HG03460 (cell line): ENCODE measurements around the gene FAM81A.

Experiments
- ATAC-seq: cut with Tn5 transposase; IDR thresholded peaks from one replicate; pipeline ENCODE4 v1.9.1; 2021; ENCODE audit not compliant: unreplicated experiment

FAM81A gene

DNA sequence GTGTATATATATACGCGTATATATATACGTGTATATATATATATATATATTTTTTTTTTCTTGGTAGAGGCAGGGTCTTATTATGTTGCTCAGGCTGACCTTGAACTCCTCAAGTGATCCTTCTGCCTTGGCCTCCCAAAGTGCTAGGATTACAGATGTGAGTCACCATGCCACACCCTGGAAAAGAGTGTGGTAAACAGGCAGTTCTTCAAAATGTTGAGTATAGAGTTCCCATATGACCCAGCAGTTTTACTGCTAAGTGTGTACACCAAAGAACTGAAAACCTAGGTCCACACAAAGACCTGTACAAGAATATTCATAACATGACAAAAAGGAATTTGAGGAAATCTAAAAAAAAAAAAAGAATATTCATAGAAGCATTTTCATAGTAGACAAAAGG lies 101.8 kb downstream of the FAM81A start:
- ATAC-seq, result no peak

DNA sequence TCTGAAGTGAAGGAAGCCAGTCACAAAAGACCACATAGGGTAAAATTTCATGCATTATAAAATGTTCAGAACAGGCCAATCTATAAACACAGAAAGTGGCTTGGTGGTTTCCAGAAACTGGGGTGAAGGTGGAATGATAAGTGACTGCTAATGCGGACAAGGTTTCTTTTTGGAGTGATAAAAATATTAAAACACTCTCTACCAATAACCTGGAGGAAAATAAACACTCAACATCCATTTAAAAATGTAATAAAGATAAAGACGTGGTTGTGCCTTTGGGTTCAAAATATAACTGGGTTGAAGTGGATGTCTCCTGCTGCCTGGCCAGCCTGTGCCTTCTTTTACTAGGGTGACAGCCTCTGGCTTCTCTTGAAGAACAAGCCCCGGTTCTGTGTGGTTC lies 102.7 kb downstream of the FAM81A start:
- no peak for ATAC-seq

DNA sequence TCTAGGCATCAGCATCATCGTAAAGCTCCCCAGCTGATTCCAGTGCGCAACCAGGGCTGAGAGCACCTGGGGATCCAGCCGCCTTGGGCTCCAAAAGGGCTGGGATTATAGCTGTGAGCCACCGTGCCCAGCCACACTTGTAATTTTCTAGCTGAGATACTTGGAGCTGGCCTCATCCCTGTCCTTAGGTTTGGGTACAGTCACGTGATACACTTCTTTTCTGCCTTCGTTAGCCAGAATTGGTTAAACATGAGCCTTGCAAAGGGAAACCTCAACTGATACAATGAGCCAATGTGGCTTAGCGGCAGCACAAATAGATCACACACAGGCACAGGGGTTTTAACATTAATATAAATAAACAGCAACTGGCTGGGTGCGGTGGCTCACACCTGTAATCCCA lies 103.8 kb downstream of the FAM81A start:
- ATAC-seq, result no peak

DNA sequence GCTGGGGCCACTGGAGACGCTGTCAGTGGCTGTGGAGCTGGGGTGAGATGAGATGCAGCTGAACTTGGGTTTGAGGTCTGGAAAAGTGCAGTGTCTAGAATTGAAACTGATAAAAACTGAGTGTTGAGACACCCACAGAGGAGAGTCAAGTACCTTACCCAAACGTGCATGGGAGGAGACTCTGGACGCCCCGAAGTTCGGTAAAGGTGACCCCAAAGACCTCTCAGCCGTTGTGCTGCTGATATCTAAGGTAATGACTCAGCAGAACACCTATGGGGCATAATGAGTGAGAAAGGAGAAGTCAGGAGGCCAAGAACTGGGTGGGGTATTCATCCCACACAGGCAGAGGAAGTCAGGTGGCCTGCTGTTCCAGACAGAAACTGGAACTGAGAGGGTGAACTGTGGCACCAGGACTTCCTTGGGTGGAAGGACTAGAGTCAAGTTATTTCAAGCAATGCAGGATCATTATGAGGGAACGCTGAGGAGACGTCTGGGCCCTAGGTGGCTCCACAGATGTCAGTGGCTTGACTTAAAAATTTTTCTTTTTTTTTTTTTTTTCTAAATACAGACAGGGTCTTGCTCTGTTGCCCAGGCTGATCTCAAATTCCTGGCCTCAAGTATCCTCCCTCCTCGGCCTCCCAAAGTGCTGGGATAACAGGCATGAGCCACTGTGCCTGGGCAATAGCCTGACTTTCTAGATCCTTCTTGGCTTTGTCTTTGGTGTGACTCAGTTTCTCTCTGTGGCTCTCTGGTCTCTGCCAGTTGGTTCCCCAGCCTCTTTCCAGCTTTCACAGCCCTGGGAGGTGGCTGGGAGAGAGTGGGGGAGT lies 105.9 kb downstream of the FAM81A start:
- ATAC-seq, result peak; percentile 80

DNA sequence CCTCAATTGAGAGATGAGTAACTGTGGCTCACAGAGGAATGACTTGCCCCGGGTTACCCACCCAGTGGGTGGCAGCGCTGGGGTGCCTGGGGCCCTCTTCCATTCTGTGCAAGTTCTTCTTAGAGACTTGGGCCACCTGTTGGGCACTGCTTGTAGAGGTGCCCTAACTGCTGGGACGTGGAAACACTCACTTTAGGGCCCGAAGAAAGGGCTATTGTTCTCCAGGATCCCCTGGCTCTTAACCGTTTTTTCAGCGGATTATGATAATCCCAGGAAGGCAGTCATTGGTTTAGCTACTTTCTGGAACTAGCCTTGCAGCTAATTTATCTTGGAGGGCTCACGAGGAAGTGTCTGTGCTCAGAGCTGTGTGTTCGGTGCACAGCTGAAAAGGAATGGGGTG lies 107.6 kb downstream of the FAM81A start:
- no peak for ATAC-seq

GRCh38 chr15:59548501-59549226 lies 110.7 kb downstream of the FAM81A start:
- no peak for ATAC-seq

DNA sequence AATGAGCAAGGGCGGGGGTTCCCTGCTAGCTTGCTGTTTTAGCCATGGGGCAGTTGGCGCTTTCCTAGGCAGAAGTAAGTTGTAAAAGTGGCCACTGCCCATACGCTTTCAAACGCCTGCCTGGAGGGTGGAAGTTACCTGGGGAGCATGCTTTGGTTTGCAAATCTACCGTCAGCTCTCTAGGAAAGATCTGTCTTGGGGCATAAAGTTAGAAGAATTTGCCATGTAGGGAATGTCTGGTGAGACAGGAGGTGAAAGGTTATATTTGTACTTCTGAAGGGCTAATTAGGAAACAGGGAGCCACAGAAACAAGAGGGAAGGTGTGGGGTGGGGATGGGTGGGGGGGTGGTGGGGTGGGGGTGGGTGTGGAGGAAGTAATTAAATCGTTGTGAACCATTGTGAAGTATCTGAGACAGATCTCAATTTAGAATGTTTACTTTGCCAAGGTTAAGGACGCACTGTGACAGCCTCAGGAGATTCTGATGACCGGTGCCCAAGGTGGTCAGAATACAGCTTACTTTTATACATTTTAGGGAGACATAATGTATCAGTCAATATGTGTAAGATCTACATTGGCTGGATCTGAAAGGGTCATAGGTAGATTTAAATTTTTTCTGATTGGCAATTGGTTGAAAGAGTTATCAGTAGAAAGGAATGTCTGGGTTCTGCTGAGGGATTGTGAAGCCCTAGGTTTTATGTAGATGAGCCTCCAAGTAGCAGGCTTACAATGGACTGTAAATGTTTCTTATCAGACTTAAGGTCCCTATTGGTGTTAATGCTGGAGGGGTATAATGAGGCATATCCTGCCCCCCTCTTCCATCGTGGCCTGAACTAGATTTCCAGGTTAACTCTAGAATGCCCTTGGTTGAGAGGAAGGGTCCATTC lies 111.6 kb downstream of the FAM81A start:
- ATAC-seq, result no peak

DNA sequence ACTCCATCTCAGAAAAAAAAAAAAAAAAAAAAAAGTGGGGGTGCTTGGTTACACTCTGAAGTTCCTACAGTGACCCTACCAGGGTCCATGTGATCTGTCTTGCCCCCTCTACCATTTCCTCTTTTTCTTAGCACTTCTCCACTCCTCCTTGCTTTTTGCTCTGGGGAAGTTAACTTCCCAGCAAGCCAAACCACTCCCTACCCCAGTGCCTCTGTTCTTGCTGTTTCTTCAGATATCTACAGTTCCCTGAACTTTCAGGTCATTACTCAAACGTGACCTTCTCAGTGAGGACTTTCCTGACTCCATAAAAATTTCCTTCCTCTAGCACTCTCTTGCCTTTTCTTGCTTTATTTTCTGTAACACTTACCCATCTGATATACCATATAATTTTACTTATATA lies 112.5 kb downstream of the FAM81A start:
- ATAC-seq, result no peak

GRCh38 chr15:59550956-59551355 lies 113.0 kb downstream of the FAM81A start:
- ATAC-seq, result no peak

GRCh38 chr15:59553879-59554735 lies 116.1 kb downstream of the FAM81A start:
- ATAC-seq, result no peak

- ATAC-seq, result no peak
Measured at GRCh38 chr15:59555696-59556095, 117.7 kb downstream of the FAM81A start.

- no peak for ATAC-seq
Measured at GRCh38 chr15:59556380-59556779, 118.4 kb downstream of the FAM81A start.

DNA sequence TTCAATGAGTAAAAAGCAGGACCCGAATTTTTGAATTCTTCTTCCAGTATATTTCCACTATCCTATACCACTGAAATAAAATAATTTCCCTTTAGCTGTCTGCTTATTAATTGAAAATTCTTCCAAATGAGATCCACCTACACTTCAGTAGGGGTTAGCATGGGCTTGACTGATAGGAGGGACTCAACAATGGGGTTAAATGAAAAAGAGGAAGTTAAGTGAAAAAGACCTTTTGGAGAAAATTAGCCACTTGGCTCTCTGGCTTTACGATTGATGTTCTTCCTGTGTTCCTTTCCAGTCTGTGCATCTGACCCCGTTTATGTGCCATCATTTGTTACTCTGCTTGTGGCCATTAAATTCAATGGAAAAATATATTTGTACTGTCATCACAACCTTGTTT lies 119.6 kb downstream of the FAM81A start:
- no peak for ATAC-seq

DNA sequence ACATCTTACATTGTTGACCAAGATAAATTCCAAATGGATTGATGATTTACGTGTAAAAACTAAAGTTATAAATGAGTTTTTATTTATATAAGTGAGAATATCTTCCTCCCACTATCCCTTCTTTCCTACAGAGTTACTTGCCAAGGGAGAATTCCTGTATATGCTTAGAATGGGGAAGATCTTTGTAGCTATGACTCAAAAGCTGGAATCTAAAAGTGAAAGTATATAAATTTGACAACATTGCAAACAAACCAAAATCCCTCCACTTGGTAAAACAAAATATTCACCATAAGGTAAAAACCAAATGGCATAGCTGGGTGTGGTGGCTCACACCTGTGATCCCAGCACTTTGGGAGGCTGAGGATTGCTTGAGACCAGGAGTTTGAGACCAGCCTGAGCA lies 120.9 kb downstream of the FAM81A start:
- no peak for ATAC-seq

- ATAC-seq, result no peak
Measured at GRCh38 chr15:59561547-59561946, 123.6 kb downstream of the FAM81A start.

DNA sequence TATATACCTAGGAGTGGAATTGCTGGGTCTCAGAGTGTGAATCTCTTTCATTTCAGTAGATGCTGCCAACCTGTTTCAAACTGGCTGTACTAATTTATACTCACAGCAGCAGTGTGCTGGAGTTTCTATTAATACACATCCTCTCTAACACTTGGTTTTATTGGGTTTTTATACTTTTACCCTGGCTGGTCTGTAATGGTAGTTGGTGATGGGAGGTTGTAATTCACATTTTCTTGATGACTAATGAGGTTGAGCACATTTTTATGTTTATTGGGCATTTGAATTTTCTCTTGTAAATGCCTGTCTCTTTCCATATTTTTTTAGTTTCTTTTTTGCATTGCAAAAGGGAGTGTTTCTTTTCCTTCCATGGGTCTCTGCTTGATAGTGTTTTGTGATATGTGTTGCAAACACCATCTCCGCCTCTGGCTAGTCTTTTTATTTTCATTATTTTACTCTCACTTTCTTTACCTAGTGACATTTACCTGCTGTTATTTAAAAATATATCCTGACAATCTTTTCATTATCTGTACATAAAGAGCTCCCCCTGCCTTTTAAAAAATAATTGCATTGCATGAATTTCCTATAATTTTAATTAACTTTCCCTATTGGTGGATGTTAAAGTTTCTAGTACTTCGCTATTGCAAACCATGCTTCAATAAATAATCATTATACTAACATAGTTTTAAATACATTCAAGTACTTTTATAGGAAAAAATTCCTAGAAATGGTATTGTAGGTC lies 124.6 kb downstream of the FAM81A start:
- ATAC-seq, result no peak

DNA sequence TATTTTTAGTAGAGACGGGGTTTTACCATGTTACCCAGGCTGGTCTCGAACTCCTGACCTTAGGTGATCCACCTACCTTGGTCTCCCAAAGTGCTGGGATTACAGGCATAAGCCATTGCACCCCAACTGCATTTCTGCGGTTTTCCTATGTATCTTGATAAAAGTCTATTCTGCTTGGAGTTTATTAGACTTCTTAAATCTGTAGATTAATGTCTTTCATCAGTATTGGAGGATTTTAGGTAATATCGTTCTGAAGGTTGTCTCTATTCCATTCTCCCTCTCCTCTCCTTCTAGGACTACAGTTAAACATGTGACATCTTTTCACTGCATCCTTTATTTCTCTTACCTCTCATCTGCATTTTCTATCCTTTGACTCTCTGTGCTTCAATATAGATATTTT lies 127.3 kb downstream of the FAM81A start:
- no peak for ATAC-seq

DNA sequence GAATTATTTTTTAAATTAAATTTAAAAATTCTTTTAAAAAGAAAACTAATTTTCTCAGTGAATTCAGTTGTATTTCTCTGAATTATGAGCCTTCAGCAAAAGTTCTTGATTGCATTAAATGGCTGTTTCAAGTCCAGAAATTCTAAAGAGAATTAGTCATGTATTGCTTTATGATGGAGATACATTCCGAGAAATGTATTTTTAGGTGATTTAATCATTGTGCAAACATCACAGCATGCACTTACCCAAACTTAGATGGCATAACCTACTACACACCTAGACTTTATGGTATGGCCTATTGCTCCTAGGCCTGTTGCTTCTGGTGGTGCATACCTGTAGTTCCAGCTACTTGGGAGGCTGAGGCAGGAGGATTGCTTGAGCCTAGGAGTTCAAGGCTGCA lies 129.3 kb downstream of the FAM81A start:
- no peak for ATAC-seq

DNA sequence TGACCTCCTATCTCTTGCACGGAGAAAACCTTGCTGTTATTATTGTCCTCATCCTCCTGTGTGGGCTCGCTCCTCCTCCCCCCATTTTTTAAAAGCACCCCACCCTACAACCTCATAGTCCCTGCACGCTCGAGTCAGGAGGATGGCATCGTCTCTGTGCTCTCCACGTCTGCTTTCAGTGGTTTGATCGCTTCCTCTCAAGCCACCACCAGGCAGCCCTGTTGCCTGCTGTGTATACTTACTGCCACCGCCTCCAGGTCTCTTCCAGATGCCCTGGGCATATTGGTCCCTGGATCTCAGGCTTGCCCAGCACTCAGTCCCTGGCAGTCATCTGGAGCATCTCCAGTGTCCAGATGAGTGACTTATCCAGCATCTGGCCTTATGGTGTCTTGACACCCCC lies 131.5 kb downstream of the FAM81A start:
- ATAC-seq, result no peak

GRCh38 chr15:59570315-59570714 lies 132.3 kb downstream of the FAM81A start:
- no peak for ATAC-seq
